GM12878 (cell line): ENCODE data around the gene HIVEP1. TPM values are rescaled to one million over a fixed set of nuclear protein-coding genes. Genes with fewer than 3 reads are reported as not detected.
A peak's percentile ranks its signal among the peaks of the same experiment; 100 is the strongest.

Experiments
- ATAC-seq: fragments of 200-7000 bp; cut with Tn5 transposase; 3 replicates; pipeline ENCODE4 v1.9.1; 2020; ENCODE audit warnings: mild to moderate bottlenecking, moderate library complexity
- BruUV-seq: library from RNA; stranded (reverse); fragments of 400-500 nt; replicated peaks from 2 replicates; lab custom pipeline; 2021; lab: Mats Ljungman, UMichigan
- CTCF ChIA-PET: fragments of 300-600 bp; sonication (Branson Sonifier 250); formaldehyde crosslinking; extraction: SDS; loops from one replicate; lab custom pipeline; 2021; ENCODE audit warnings: inconsistent platforms; lab: Yijun Ruan, JAX
- POLR2A ChIA-PET: fragments of 350-600 bp; formaldehyde crosslinking; extraction: SDS; loops from one replicate; lab custom pipeline; 2021; ENCODE audit warnings: inconsistent platforms; lab: Charles Lee
- RAD21 ChIA-PET: fragments of 300-600 bp; sonication (Branson Sonifier 250); formaldehyde crosslinking; loops from one replicate; lab custom pipeline; 2023; ENCODE audit warnings: antibody characterized with exemption; ENCODE audit not compliant: unreplicated experiment; lab: Charles Lee
- SMC1A ChIA-PET: fragments of 300-600 bp; sonication (Branson Sonifier 250); formaldehyde crosslinking; loops from one replicate; lab custom pipeline; 2023; ENCODE audit not compliant: unreplicated experiment, uncharacterized antibody; lab: Charles Lee
- DNase-seq: peaks from one replicate; pipeline ENCODE4 v3.0.0-alpha.2; 2011; ENCODE audit warnings: low read depth, low spot score
- FAIRE-seq: peaks from 3 replicates; lab custom pipeline; 2011; peaks lifted over from hg19 to GRCh38; lab: Jason Lieb, UNC
- H2AFZ ChIP-seq: 2 replicates; pipeline ENCODE4 v1.6.0; 2011; ENCODE audit warnings: low read depth, low read length, control low read depth; ENCODE audit not compliant: control insufficient read depth
- H3K27ac ChIP-seq: 2 replicates; pipeline ENCODE4 v1.5.1; 2011; ENCODE audit warnings: control low read depth; ENCODE audit not compliant: control insufficient read depth, insufficient read depth
- H3K27me3 ChIP-seq, 2 experiments: replicated peaks in 1 of 2; 2 replicates each; pipeline versions ENCODE4 v1.6.0 to v1.6.1; 2011; ENCODE audit warnings: low read length in 1 of 2; ENCODE audit not compliant: control insufficient read depth in 2 of 2, insufficient read depth in 2 of 2
- H3K36me3 ChIP-seq, 2 experiments: 2 replicates each; pipeline ENCODE4 v1.5.1; 2011; ENCODE audit warnings: low read length in 1 of 2; ENCODE audit not compliant: control insufficient read depth in 2 of 2, insufficient read depth in 2 of 2
- H3K4me1 ChIP-seq: 2 replicates; pipeline ENCODE4 v1.6.1; 2011; ENCODE audit warnings: mild to moderate bottlenecking, low read length, moderate library complexity, mixed read lengths; ENCODE audit not compliant: control insufficient read depth, insufficient read depth
- H3K4me2 ChIP-seq: 2 replicates; pipeline ENCODE4 v1.6.0; 2011; ENCODE audit warnings: control low read depth; ENCODE audit not compliant: control insufficient read depth, insufficient read depth
- H3K4me3 ChIP-seq: fragments of 200-600 bp; sonication (generic); 2 replicates; pipeline ENCODE4 v1.5.1; 2016
- H3K79me2 ChIP-seq: 2 replicates; pipeline ENCODE4 v1.6.0; 2011; ENCODE audit warnings: low read length; ENCODE audit not compliant: control insufficient read depth, insufficient read depth
- H3K9ac ChIP-seq: 2 replicates; pipeline ENCODE4 v1.8.0; 2011; ENCODE audit warnings: low read length, control low read depth, mixed read lengths; ENCODE audit not compliant: control insufficient read depth, insufficient read depth
- H3K9me3 ChIP-seq: replicated peaks from 3 replicates; pipeline ENCODE4 v1.5.1; 2011; ENCODE audit warnings: mild to moderate bottlenecking, low read length; ENCODE audit not compliant: control insufficient read depth, insufficient read depth
- H4K20me1 ChIP-seq: 2 replicates; pipeline ENCODE4 v1.6.0; 2011; ENCODE audit not compliant: control insufficient read depth, insufficient read depth
- ASH2L ChIP-seq: fragments of 300-600, 200-600 bp; sonication (generic); IDR thresholded peaks from 2 replicates; pipeline ENCODE4 v1.6.1; 2017; ENCODE audit warnings: low read depth, mild to moderate bottlenecking, borderline replicate concordance
- EP300 ChIP-seq, 2 experiments: fragments of 150-350 bp in 1 of 2; IDR thresholded peaks; 2 replicates each; pipeline ENCODE4 v1.6.1; 2011 to 2012; ENCODE audit warnings: low read depth in 2 of 2, low read length in 2 of 2, borderline replicate concordance in 1 of 2, improper control_type of control experiment in 1 of 2, inconsistent platforms in 1 of 2; ENCODE audit not compliant: control insufficient read depth in 1 of 2
- JUNB ChIP-seq: IDR thresholded peaks from 2 replicates; pipeline ENCODE4 v1.6.1; 2016; ENCODE audit warnings: antibody characterized with exemption, mild to moderate bottlenecking
- KDM1A ChIP-seq: fragments of 200-600 bp; sonication (generic); IDR thresholded peaks from 2 replicates; pipeline ENCODE4 v1.6.1; 2016; ENCODE audit warnings: borderline replicate concordance
- KLF5 ChIP-seq: fragments of 450-650 bp; IDR thresholded peaks from 2 replicates; pipeline ENCODE4 v1.6.1; 2014; ENCODE audit warnings: mild to moderate bottlenecking; ENCODE audit not compliant: partially characterized antibody
- MEF2A ChIP-seq: IDR thresholded peaks from 2 replicates; pipeline ENCODE4 v1.6.1; 2011; ENCODE audit warnings: low read depth, mild to moderate bottlenecking, low read length, moderate library complexity; ENCODE audit not compliant: insufficient read depth
- PRDM15 ChIP-seq: fragments of 450-650 bp; formaldehyde crosslinking; IDR thresholded peaks from 2 replicates; pipeline ENCODE4 v1.4.0; 2020; ENCODE audit warnings: mild to moderate bottlenecking, moderate library complexity
- RAD51 ChIP-seq: fragments of 450-650 bp; IDR thresholded peaks from 2 replicates; pipeline ENCODE4 v1.6.1; 2016; ENCODE audit warnings: moderate library complexity, mild to moderate bottlenecking, inconsistent platforms
- SMAD5 ChIP-seq: IDR thresholded peaks from 2 replicates; pipeline ENCODE4 v1.6.1; 2016; ENCODE audit warnings: antibody characterized with exemption, low read depth
- SMC3 ChIP-seq: IDR thresholded peaks from 2 replicates; pipeline ENCODE4 v1.6.1; 2011; ENCODE audit warnings: low read length, improper control_type of control experiment, borderline replicate concordance
- SRF ChIP-seq, 2 experiments: IDR thresholded peaks; 2 replicates each; pipeline ENCODE4 v1.6.1; 2011; ENCODE audit warnings: low read depth in 2 of 2, low read length in 2 of 2, mild to moderate bottlenecking in 1 of 2, moderate library complexity in 1 of 2
- STAT3 ChIP-seq: IDR thresholded peaks from 2 replicates; pipeline ENCODE4 v1.6.1; 2011; ENCODE audit warnings: low read depth, low read length, improper control_type of control experiment
- ZBTB4 ChIP-seq: fragments of 450-650 bp; formaldehyde crosslinking; IDR thresholded peaks from 2 replicates; pipeline ENCODE4 v1.4.0; 2022; ENCODE audit warnings: mild to moderate bottlenecking, moderate library complexity
- ZSCAN29 ChIP-seq: fragments of 450-650 bp; IDR thresholded peaks from 2 replicates; pipeline ENCODE4 v1.6.1; 2017; ENCODE audit warnings: mild to moderate bottlenecking, moderate library complexity
- WGBS: methylation state at CpG from one replicate; pipeline ENCODE4 v1.1.6; 2016; ENCODE audit warnings: low lambda C conversion rate; ENCODE audit not compliant: insufficient replicate concordance, insufficient coverage; ENCODE audit errors: missing lambda C conversion rate; 5-methylcytosine and 5-hydroxymethylcytosine counted together
- in situ Hi-C: fragments of 300-500 bp; cut with MboI; formaldehyde crosslinking; loops from 9 replicates; pipeline ENCODE4 v1.14.3; 2018; ENCODE audit warnings: mixed read lengths
- intact Hi-C: fragments of 100-400 bp; cut with micrococcal nuclease; formaldehyde crosslinking; loops from one replicate; pipeline ENCODE4 v1.14.2; 2022; ENCODE audit not compliant: unreplicated experiment
- polyA plus RNA-seq, 11 experiments: library from polyadenylated mRNA; depleted of rRNA in 4 of 11; unstranded in 6 of 11; stranded (reverse) in 5 of 11; fragments of >200 nt; fragmentation: Nextera tagmentation in 4 of 11; fragmentation: Illumina TruSeq in 1 of 11; extraction: Ambion mirVana in 4 of 11; extraction: Trizol in 1 of 11; gene quantifications; 1 replicate in 1 of 11; 2 replicates in 10 of 11; pipeline versions ENCODE4 v1.2.1 to v1.2.3, GENCODE V29; 2011 to 2016; ENCODE audit warnings: inconsistent platforms in 2 of 11, missing spikeins in 2 of 11, low read depth in 1 of 11
- total RNA-seq, 4 experiments: library from RNA; depleted of rRNA in 3 of 4; stranded (reverse); fragments of >200 nt in 3 of 4; fragmentation: Illumina TruSeq in 1 of 4; extraction: Trizol in 1 of 4; gene quantifications; 2 replicates each; pipeline versions ENCODE4 v1.2.1 to v1.2.3, GENCODE V29; 2013 to 2021

Gene HIVEP1
- total and polyA plus RNA-seq, 10 of the 15 experiments (the other 5 are each of a cell fraction or from before 2014, with no cell fraction given): 4.3 to 37.5 (median 21.6) TPM

- TF ChIP-seq PRDM15 (CRISPR knock-in tag) (no peak), JUNB (no peak), ZSCAN29 (no peak), STAT3 (no peak), ASH2L (no peak), KDM1A (no peak), EP300 (IDR thresholded peaks at IDR 0.05; ENCODE audit: borderline replicate concordance in 1 of 2, control insufficient read depth in 1 of 2, low read depth in 2 of 2, low read length in 2 of 2) (no peak), SRF (IDR thresholded peaks at IDR 0.05; ENCODE audit: low read depth in 2 of 2, low read length in 2 of 2) (no peak), MEF2A (no peak), KLF5 (no peak), RAD51 (no peak), SMAD5 (no peak), SMC3 (no peak), ZBTB4 (CRISPR knock-in tag) (no peak)
- peaks cover 81% of the 10 kb centered on the region for H3K79me2 ChIP-seq
- ATAC-seq (no peak), DNase-seq (no peak), FAIRE-seq (peak; percentile 78)
- peaks cover 17% of the 10 kb centered on the region for H3K4me1 ChIP-seq
- intact Hi-C loops: no loop called here
- ChIA-PET SMC1A (interaction anchor here (1.1 to 1.6 kb wide), 6 partner anchors 11 to 314 kb away, joined by 3 to 6 read pairs (median 4); no protein-coding TSS in a partner anchor), CTCF (interaction anchor here (0.9 kb wide), 1 partner anchor 11 kb away, joined by 4 read pairs; no protein-coding TSS in a partner anchor), RAD21 (interaction anchor here (0.8 to 0.9 kb wide), 2 partner anchors 23 to 27 kb away, joined by 3 read pairs; no protein-coding TSS in a partner anchor), POLR2A (no interaction called here)
- no peak overlapping the region for H3K4me2 ChIP-seq
- H2AFZ ChIP-seq: no peak overlapping the region
- peaks cover under 1 to 3% of the 10 kb centered on the region in 2 experiments; a peak in 3 of 4 replicates for H3K36me3 ChIP-seq
- BruUV-seq: no TSS peak
- in situ Hi-C loops: no loop called here
- H3K4me3 ChIP-seq: no peak overlapping the region
- 88% methylated on average over 8 of the region's 8 CpGs for WGBS
- no peak overlapping the region for H3K27ac ChIP-seq
- H4K20me1 ChIP-seq: no peaks in the 10 kb centered on the region
- H3K9me3 ChIP-seq: peaks cover 7% of the 10 kb centered on the region; the same call in 2 of the 3 replicates
- H3K9ac ChIP-seq: no peak overlapping the region
- no peaks in the 10 kb centered on the region for H3K27me3 ChIP-seq
These were observed 24.7 kb downstream of the HIVEP1 start for GRCh38 chr6:12036766-12037165.
